GM12865 (cell line): Measurements from ENCODE around the gene EPHB1.

Experiments
- DNase-seq: peaks from one replicate; pipeline ENCODE4 v3.0.0; 2010; ENCODE audit warnings: low read depth
- H3K4me3 ChIP-seq: 2 replicates; pipeline ENCODE4 v1.5.1; 2011; ENCODE audit warnings: mild to moderate bottlenecking, low read depth, low read length, control low read depth
- TF ChIP-seq, protein P1 (sequence below): IDR thresholded peaks from 2 replicates; pipeline ENCODE4 v1.5.1; 2011; ENCODE audit warnings: low read length, control low read depth, low read depth, inconsistent platforms; ENCODE audit not compliant: insufficient read depth; ENCODE audit errors: missing control alignments

Gene EPHB1

DNA sequence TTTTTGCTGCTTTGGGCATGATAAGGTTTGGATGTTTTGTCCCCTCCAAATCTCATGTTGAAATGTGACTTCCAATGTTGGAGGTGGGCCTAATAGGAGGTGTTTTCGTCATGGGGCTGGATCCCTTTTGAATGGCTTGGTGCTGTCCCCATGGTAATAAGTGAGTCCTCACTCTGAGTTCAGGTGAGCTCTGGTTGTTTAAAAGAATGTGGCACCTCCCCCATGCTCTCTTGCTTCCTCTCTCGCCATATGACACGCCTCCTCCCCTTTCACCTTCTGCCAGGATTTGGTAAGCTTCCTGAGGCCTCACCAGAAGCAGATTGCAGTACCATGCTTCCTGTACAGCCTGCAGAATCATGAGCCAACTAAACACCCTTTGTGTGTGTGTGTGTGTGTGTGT lies 255.5 kb downstream of the EPHB1 start:
- no peak for DNase-seq

DNA sequence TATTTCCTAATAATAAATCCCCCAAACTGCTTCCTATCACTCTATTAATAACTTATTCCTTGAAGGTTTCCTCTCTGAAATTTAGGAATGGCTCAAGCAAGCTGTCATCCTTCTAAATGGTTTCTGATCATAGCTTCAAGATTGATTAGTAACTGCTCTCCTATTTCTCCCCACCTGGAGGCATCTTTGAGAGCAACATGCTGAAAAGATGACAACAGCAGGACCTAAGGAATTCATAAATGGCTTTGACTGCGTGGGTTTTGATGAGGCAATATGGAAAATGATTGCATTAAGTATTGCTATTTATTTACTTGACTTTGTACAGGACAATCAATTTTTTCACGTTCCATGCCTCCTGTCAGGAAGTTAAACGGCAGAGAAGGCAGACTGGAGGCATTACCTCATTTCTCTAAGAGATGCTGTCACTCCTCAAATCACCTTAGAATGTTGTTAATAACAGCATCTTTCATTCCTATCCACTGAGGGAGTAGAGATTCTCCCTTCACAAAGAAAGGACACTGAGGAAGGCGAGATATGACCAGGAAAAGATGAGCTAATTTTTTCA lies 256.4 kb downstream of the EPHB1 start:
- H3K4me3 ChIP-seq: no peak overlapping the region
- TF ChIP-seq, protein P1, sequence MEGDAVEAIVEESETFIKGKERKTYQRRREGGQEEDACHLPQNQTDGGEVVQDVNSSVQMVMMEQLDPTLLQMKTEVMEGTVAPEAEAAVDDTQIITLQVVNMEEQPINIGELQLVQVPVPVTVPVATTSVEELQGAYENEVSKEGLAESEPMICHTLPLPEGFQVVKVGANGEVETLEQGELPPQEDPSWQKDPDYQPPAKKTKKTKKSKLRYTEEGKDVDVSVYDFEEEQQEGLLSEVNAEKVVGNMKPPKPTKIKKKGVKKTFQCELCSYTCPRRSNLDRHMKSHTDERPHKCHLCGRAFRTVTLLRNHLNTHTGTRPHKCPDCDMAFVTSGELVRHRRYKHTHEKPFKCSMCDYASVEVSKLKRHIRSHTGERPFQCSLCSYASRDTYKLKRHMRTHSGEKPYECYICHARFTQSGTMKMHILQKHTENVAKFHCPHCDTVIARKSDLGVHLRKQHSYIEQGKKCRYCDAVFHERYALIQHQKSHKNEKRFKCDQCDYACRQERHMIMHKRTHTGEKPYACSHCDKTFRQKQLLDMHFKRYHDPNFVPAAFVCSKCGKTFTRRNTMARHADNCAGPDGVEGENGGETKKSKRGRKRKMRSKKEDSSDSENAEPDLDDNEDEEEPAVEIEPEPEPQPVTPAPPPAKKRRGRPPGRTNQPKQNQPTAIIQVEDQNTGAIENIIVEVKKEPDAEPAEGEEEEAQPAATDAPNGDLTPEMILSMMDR: no peak
- no peak for DNase-seq

More for the DNA sequence above, 255.5 kb downstream of the EPHB1 start:
- TF ChIP-seq, protein P1: no peak
- H3K4me3 ChIP-seq: no peak overlapping the region

GRCh38 chr3:135055449-135055848 lies 260.4 kb downstream of the EPHB1 start:
- H3K4me3 ChIP-seq: no peak overlapping the region
- TF ChIP-seq, protein P1: no peak
- no peak for DNase-seq

- TF ChIP-seq, protein P1: no peak
- no peak for DNase-seq
These were observed 261.1 kb downstream of the EPHB1 start for GRCh38 chr3:135056084-135056730.

DNA sequence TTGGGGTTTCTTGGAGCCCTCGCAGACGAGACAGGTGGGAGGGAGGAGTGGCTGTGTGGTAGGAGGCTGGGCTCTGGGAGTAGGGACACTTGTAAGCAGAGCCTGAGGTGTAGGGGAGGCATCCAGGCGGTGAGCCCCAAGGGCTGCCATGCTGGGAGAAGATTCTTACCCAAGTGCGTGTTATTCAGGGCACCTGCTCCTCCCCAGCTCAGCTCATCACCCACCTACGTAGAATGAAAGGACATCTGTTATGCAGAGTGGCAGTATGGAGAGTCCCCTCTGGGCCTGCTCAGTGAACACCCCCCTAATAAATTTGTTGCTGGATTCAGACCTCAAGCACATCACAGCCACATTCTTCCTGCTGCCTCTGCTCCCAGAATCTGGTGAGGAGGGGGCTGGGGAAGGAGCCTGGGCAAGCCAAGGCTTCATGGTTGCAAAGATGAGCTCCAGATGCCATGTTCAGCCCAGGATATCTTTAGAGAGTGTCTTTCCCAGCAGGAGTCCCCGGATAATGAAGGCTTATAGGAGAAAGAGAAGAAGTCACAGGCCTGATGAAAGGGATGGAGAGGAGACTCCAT lies 261.8 kb downstream of the EPHB1 start:
- DNase-seq: no peak
- TF ChIP-seq, protein P1: no peak
- H3K4me3 ChIP-seq: no peak overlapping the region

More at GRCh38 chr3:135056084-135056730, 261.1 kb downstream of the EPHB1 start:
- H3K4me3 ChIP-seq: no peak overlapping the region

DNA sequence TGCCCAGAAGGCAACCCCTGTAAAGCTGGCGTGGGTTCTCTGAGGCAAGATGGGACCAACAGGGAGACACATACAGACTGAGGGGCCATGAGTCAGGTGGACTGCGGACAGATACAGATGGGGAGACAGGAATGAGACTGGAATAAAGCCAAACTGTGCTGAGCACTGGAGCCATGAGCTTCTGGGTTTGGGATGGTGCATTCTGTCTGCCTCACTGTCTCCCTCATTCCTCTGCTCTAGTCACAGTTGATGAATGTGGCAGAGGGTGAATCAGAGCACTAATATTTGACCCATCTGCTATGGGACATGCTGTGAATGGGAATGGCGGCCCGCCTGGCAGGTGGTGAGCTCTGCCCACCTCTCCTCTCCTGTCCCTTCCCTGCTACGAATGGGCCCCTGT lies 262.9 kb downstream of the EPHB1 start:
- TF ChIP-seq, protein P1: no peak
- DNase-seq: no peak
- H3K4me3 ChIP-seq: no peak overlapping the region
